ENCODE measurements around the gene DNAAF3.
A peak's percentile ranks its signal among the peaks of the same experiment; 100 is the strongest.
"Not testable (repeated sequence)": the region's sequence is repeated elsewhere in the genome, so short reads cannot be mapped to it uniquely, and the experiment has no call there.

Gene DNAAF3

GRCh38 chr19:55175117-55175867, 8.9 kb upstream of the DNAAF3 start:
- no peak for DNase-seq (ENCODE audit: low spot score)

- DNase-seq (ENCODE audit: low spot score), result no peak
Observed at GRCh38 chr19:55174425-55175116, 8.2 kb upstream of the DNAAF3 start.

DNA sequence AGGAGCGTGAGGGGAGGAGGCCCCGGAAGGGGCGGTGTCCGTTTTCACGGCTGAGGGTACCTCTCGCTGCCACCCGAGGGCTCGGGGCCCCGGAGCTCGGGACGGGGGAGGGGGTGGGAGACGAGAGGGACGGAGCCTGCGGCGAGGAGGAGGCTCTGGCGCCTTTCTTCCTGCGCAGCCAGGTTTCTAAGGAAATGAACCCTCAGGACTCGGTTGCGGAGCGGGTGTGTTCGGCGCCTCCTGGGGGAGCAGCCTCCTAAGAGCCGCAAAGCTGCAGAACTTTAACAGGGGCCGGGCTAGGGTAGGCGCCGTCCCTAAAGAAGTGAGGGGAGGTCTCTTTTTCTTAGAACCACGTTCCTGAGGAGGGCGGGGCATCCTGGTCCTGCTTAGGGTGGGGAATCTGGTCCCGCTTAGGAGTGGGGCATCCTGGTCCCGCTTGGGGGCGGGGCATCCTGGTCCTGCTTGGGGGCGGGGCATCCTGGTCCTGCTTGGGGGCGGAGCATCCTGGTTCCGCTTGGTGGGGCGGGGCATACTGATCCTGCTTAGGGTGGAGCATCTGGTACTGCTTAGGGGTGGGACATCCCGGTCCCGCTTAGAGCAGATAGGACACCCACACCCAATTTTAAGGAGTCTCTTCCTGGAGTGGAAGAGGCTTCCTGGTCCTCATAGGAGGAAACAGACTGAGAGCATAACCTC, 7.4 kb upstream of the DNAAF3 start:
- DNase-seq (ENCODE audit: low spot score), result peak; percentile 72

DNA sequence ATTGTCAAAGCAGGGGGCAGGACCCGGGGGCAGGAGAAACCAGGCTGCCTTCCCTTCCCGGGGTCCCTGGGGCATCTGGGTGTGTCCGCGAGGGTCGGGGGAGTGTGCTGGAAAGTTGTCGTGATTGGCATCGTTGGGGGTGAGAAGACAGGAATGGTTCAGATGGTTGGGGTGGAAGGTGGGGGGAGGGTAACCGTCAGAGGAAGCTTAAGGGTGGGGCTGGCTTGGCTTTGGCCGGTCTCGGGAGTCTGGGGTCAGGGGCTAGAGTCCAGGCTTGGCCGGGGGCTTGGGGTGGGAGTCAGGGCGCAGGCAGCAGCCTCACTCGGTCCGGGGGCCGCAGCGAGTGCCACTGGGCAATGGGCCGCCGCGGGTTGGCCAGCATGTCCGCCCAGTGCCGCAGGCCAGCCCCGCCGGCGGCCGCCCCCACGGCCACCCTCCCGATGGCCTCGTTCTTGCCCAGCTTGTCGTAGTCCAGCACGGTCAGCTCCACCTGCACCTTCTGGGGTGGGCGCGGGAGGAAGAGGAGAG, 6.8 kb upstream of the DNAAF3 start:
- no peak for DNase-seq (ENCODE audit: low spot score)

GRCh38 chr19:55172741-55173140, 6.3 kb upstream of the DNAAF3 start:
- no peak for DNase-seq (ENCODE audit: low spot score)

- not testable (repeated sequence) for DNase-seq (ENCODE audit: low spot score)
Observed at GRCh38 chr19:55172318-55172717, 5.9 kb upstream of the DNAAF3 start.

DNA sequence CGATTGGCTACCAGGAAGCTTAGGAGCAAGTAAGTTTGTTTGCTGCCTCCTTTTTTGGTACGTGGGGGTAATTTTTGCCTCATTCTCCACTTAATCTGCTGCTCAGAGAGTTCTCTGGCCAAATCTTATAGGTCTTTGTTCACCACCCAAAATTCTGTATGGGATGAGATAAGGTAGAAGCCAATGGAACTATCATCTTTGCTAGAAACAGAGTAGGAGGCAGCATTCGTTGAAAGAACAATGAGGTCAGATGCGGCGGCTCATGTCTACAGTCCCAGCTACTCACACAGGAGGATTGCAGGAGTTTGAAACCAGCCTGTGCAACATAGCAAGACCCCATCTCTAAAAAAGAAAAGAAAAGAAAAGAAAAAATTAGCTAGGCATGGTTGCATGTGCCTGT, 5.0 kb upstream of the DNAAF3 start:
- DNase-seq (ENCODE audit: low spot score), result no peak

DNA sequence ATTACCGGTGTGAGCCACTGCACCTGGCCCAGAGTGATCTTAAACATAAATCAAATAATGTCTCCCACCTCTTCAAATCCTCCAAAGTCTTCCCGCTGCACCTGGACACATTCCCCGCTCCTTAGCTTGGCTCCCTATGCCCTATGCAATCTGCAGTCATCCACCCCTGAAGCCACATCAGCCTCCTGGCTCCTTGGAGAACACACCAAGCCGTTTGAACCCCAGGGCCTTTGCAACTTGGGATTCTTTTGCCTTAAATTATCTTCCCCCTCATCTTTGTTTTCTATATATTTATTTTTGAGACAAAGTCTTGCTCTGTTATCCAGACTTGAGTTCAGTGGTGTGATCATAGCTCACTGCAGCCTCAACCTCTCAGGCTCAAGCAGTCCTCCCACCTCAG, 2.7 kb upstream of the DNAAF3 start:
- no peak for DNase-seq (ENCODE audit: low spot score)

- peak; percentile 63 for DNase-seq (ENCODE audit: low spot score)
Observed at GRCh38 chr19:55165952-55166529, 372 bp downstream of the DNAAF3 start.

DNA sequence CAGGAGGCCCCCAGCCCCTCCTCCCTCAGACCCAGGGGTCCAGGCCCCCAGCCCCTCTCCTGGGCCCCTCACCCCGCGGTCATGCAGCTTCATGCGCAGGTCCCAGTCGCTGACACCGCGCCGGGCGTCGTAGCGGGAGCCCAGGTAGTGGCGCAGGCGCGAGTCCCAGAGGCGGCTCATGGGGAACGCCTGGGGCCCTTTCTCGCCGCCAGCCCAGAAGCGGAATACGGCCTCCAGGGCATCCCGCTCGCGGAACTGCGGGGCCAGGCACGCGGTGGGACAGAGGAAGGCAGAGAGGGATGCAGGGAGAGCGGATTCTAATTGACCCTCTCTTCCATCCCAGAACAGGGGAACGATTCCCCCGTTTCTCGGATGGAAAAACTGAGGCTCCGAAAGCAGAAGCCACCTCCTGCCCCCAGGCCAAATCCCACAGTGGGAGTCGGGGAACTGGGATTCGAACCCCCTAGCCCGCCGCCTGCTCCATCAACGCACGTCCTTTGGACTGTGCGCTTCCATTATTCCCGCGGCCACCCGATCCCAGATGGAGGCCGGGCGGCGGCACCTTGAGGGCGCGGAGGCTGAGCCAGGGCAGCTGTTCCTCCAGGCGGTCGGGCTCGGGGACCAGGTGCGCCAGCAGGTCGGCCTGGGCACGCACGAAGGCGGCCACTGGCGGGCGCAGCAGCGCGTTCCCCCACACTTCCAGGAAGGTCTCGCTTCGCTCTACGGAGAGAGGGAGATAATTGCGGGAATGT, 4.7 kb downstream of the DNAAF3 start:
- no peak for DNase-seq (ENCODE audit: low spot score)

DNA sequence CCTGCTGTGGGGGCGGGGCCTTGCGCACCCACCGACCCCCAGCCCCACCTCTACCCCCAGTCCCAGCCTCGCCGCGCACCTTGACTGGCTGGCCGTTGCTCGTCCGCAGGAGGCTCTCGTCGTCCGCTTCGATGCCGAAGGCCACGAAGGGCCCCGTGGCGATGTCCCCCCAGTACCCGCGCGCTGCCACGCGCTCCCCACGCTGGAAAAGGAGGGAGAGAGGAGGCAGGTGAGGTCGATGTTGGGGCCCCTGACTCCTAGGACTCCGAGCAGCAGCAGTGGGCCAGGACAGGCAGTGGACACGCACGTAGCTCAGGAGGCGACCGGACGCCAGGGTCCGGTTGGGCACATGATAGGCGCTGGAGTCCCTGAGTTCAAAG, 5.4 kb downstream of the DNAAF3 start:
- no peak for DNase-seq (ENCODE audit: low spot score)

DNA sequence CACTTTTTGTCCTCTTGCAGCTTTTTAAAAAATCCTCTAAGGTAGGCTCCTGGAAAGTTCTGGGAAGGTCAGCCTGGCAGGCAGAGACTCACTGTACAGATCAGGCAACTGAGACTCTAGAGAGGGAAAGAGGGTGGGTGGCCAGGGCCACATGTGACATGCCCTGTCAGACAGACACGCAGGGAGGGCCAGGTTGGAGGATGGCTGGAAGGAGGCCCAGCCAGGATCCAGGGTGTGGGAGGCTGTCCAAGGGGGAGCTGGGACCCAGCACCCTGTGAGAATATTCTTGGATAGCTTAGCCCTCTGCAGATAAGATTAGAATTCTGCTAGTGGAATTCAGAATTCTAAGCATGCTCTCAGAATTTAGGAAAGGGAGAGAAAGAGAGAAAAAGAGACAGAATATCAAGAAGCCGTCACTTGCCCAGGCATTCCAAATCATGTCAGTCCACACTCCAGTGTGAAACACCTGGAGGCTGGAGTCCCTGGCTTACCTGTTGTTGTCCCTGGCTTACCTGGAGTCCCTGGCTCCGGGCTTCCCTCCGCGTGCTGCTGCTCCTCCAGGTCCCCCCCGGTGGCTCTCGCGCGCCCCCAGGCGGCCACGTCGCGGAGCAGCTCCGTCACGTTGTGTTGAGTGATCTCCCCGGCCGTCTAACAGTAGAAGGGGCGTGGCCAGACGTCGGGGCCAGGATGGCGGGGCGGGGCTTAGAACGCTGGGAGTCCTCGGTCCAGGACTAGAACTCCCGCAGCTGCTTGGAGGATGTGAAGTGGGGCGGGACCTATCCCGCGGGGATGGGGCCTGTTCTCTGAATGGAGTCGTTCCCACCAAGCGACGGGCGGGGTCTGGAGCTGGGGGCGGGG, 6.1 kb downstream of the DNAAF3 start:
- peak; percentile 86 for DNase-seq (ENCODE audit: low spot score)

GRCh38 chr19:55158848-55159749, 7.3 kb downstream of the DNAAF3 start:
- no peak for DNase-seq (ENCODE audit: low spot score)

DNA sequence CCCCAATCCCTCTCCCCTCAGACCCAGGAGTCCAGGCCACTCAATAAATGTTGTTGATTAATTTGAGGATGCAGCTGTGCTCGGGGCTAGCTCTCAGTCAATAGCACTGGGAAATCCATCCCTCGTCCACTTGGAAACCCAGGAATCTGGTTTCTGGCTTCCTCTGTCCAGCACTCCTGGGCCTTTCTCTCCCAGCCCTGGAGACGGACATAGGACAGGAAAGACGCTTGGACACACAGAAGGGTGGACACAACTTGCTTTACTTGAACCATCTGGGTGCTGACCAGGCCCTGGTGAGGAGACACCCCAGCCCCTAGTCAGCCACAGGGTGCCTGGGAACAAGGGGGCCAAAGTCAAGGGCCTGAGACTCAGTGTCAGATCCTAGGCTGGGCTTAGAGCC, 8.0 kb downstream of the DNAAF3 start:
- DNase-seq (ENCODE audit: low spot score), result no peak

- DNase-seq (ENCODE audit: low spot score), result no peak
Observed at GRCh38 chr19:55157064-55157908, 9.1 kb downstream of the DNAAF3 start, which contains the start of gene TNNI3. TNNI3 (minus strand) TSS chr19:55157732; CDS start chr19:55157589, 143 bp downstream.

DNA sequence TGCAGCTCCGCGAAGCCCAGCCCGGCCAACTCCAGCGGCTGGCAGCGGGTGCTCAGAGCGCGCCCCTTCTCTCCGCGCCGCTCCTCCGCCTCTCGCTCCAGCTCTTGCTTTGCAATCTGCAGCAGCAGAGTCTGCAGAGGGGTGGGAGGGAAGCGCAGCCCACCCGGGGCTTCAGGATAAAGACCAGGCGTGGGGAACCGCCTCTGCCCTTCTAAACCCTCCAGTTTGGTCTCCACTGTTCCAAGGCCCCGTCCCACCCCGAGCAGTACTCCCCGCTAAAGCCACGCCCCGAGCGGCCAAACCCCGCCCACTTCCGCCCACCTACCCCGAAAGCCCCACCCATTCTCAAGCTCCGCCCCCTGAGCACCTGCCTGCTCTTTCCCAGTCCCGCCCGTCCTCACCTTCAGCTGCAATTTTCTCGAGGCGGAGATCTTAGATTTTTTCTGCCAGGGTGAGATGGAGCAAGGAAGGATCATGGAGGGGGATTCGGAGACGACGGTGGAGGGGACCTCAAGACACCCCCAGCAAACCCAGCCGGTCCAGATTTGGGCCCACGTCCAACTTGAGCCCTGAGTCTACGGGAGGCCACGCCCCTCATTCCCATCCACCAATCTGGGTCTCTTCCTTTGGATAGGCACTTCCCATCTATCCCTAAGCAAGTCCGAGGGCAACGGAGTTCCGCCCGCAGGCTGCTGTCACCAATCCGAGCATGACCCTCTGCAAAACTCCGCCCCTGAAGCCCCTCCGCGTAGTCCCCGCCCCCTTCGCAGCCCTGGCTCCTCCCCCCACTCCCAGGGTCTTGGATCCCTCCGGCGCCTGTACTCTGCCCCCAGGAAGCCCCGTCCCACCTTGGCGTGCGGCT, 10.0 kb downstream of the DNAAF3 start:
- peak; percentile 47 for DNase-seq (ENCODE audit: low spot score)

DNA sequence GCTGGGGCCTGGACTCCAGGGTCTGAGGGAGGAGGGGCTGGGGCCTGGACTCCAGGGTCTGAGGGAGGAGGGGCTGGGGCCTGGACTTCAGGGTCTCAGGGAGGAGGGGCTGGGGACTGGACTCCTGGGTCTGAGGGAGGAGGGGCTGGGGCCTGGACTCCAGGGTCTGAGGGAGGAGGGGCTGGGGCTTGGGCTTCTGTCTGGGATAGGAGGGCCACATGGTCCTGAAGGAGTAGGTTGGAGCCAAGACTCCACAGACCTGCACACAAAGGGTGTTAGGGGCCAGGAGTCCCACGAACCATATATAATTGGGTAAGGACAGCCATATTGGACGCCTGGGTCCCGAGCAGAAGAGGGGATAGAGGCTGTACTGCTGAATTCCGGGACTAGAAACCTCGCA, 10.6 kb downstream of the DNAAF3 start:
- DNase-seq (ENCODE audit: low spot score), result not testable (repeated sequence)
